Measurements from ENCODE around the gene BRICD5. TPM values are rescaled to one million over a fixed set of nuclear protein-coding genes. Genes with fewer than 3 reads are reported as not detected.

BRICD5 gene
- total and polyA plus RNA-seq, 2 of the 13 experiments (the other 11 are each of a cell fraction or from before 2014, with no cell fraction given): 1.6 to 5.8 TPM

DNA sequence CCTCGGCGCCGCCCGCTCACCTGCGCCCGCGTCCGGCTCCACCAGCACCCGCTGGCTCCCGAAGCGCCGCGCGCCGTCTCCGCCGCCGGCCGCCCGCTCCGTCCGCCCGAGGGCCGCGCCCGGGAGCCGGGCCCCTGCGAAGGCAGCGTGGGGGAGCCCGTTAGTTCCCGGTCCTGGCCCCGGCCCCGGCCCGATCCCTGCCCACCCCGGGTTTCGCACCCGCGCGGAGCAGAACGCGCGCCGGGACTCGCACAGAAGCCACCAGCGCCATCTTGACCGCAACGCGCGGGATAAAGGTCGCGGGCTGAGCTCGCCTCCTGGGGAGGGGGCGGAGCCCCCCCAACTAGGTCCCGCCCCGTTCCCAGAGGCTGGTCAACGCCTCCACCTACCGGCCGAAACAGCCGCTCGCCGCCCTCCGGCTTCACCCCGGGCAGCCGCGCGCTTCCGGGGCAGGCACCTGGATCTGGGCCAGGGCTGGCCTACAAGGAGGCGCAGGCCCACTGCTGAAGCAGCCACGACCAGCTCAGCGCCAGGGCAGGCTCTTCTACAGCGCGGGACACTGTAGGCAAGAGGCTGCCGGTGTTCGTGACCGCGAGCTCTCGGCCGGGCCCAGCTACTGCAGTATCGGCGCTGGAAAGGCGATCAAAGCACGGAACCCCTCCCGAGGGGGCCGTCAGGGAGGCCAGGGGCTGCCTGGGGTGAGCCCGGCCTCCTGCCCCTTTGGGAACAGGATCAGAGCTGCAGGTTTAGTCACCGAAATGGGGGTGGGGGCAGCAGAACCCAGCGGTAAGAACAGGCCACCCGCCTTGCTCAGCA lies 40.8 kb upstream of the BRICD5 start, which contains the start of gene ECI1 (continued):
- TF ChIP-seq MEIS1 (CRISPR knock-in tag; IDR thresholded peaks at IDR 0.05; ENCODE audit: borderline replicate concordance): peak; percentile 71; the same call in 1 of the 2 replicates
- TF ChIP-seq TOE1 (CRISPR knock-in tag; IDR thresholded peaks at IDR 0.05): no peak
- TF ChIP-seq ZNF382 (CRISPR knock-in tag; IDR thresholded peaks at IDR 0.05; ENCODE audit: borderline replicate concordance): no peak
- TF ChIP-seq NFIC (IDR thresholded peaks at IDR 0.05; ENCODE audit: low read length): no peak
- peak; percentile 31; the same call in 1 of the 2 replicates for TF ChIP-seq CEBPG (CRISPR knock-in tag; IDR thresholded peaks at IDR 0.05)
- TF ChIP-seq ZNF605 (CRISPR knock-in tag; IDR thresholded peaks at IDR 0.05): peak; percentile 82
- peak; percentile 67 for TF ChIP-seq BCL6 (CRISPR knock-in tag; IDR thresholded peaks at IDR 0.05)
- TF ChIP-seq ZNF614 (CRISPR knock-in tag; IDR thresholded peaks at IDR 0.05; ENCODE audit: borderline replicate concordance): peak; percentile 95
- peak; percentile 90 for TF ChIP-seq ZNF607 (CRISPR knock-in tag; IDR thresholded peaks at IDR 0.05; ENCODE audit: borderline replicate concordance)
- no peak for TF ChIP-seq ZNF296 (CRISPR knock-in tag; conservative IDR thresholded peaks at IDR 0.05)
- TF ChIP-seq, protein P1, sequence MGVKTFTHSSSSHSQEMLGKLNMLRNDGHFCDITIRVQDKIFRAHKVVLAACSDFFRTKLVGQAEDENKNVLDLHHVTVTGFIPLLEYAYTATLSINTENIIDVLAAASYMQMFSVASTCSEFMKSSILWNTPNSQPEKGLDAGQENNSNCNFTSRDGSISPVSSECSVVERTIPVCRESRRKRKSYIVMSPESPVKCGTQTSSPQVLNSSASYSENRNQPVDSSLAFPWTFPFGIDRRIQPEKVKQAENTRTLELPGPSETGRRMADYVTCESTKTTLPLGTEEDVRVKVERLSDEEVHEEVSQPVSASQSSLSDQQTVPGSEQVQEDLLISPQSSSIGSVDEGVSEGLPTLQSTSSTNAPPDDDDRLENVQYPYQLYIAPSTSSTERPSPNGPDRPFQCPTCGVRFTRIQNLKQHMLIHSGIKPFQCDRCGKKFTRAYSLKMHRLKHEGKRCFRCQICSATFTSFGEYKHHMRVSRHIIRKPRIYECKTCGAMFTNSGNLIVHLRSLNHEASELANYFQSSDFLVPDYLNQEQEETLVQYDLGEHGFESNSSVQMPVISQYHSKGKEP (CRISPR knock-in tag; IDR thresholded peaks at IDR 0.05): no peak
- TF ChIP-seq KLF6 (CRISPR knock-in tag; IDR thresholded peaks at IDR 0.05): no peak
- TF ChIP-seq, protein P2, sequence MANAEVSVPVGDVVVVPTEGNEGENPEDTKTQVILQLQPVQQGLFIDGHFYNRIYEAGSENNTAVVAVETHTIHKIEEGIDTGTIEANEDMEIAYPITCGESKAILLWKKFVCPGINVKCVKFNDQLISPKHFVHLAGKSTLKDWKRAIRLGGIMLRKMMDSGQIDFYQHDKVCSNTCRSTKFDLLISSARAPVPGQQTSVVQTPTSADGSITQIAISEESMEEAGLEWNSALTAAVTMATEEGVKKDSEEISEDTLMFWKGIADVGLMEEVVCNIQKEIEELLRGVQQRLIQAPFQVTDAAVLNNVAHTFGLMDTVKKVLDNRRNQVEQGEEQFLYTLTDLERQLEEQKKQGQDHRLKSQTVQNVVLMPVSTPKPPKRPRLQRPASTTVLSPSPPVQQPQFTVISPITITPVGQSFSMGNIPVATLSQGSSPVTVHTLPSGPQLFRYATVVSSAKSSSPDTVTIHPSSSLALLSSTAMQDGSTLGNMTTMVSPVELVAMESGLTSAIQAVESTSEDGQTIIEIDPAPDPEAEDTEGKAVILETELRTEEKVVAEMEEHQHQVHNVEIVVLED (CRISPR knock-in tag; IDR thresholded peaks at IDR 0.05; ENCODE audit: borderline replicate concordance): peak; percentile 69; the same call in 1 of the 2 replicates
- TF ChIP-seq, protein P3, sequence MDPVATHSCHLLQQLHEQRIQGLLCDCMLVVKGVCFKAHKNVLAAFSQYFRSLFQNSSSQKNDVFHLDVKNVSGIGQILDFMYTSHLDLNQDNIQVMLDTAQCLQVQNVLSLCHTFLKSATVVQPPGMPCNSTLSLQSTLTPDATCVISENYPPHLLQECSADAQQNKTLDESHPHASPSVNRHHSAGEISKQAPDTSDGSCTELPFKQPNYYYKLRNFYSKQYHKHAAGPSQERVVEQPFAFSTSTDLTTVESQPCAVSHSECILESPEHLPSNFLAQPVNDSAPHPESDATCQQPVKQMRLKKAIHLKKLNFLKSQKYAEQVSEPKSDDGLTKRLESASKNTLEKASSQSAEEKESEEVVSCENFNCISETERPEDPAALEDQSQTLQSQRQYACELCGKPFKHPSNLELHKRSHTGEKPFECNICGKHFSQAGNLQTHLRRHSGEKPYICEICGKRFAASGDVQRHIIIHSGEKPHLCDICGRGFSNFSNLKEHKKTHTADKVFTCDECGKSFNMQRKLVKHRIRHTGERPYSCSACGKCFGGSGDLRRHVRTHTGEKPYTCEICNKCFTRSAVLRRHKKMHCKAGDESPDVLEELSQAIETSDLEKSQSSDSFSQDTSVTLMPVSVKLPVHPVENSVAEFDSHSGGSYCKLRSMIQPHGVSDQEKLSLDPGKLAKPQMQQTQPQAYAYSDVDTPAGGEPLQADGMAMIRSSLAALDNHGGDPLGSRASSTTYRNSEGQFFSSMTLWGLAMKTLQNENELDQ (CRISPR knock-in tag; IDR thresholded peaks at IDR 0.05; ENCODE audit: borderline replicate concordance): no peak
- TF ChIP-seq, protein P4, sequence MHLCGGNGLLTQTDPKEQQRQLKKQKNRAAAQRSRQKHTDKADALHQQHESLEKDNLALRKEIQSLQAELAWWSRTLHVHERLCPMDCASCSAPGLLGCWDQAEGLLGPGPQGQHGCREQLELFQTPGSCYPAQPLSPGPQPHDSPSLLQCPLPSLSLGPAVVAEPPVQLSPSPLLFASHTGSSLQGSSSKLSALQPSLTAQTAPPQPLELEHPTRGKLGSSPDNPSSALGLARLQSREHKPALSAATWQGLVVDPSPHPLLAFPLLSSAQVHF (CRISPR knock-in tag; IDR thresholded peaks at IDR 0.05): no peak
- TF ChIP-seq PAWR (CRISPR knock-in tag; IDR thresholded peaks at IDR 0.05; ENCODE audit: borderline replicate concordance): no peak
- TF ChIP-seq CHD2 (IDR thresholded peaks at IDR 0.05; ENCODE audit: low read depth, low read length): no peak
- TF ChIP-seq ETV5 (CRISPR knock-in tag; IDR thresholded peaks at IDR 0.05; ENCODE audit: borderline replicate concordance): peak; percentile 98
- peak; percentile 74; the same call in 1 of the 3 replicates for TF ChIP-seq MXI1 (IDR thresholded peaks at IDR 0.05; ENCODE audit: borderline replicate concordance, low read depth, low read length)
- peak; percentile 26; the same call in 1 of the 2 replicates for TF ChIP-seq GLI4 (CRISPR knock-in tag; IDR thresholded peaks at IDR 0.05; ENCODE audit: borderline replicate concordance)
- TF ChIP-seq HMG20B (CRISPR knock-in tag; conservative IDR thresholded peaks at IDR 0.05): 0 out of 2 replicates have a peak, but pooled peaks have one; percentile 56
